ENCODE results near the gene TPRG1. TPM values are rescaled to one million over a fixed set of nuclear protein-coding genes. Genes with fewer than 3 reads are reported as not detected.
"Not testable (repeated sequence)": the region's sequence is repeated elsewhere in the genome, so short reads cannot be mapped to it uniquely, and the experiment has no call there.

Gene TPRG1
- total RNA-seq, 1 experiment from 2014 or later, result 0.35 TPM

- peak; percentile 86 for DNase-seq (ENCODE audit: low spot score)
Measured at GRCh38 chr3:189316296-189317019, 144.7 kb downstream of the TPRG1 start.

GRCh38 chr3:189317911-189318310 lies 146.1 kb downstream of the TPRG1 start:
- no peak for DNase-seq (ENCODE audit: low spot score)

GRCh38 chr3:189320511-189320910 lies 148.7 kb downstream of the TPRG1 start:
- no peak for DNase-seq (ENCODE audit: low spot score)

- no peak for DNase-seq (ENCODE audit: low spot score)
Measured at GRCh38 chr3:189322339-189322738, 150.6 kb downstream of the TPRG1 start.

GRCh38 chr3:189324538-189325138 lies 152.9 kb downstream of the TPRG1 start:
- peak; percentile 100 for DNase-seq (ENCODE audit: low spot score)

GRCh38 chr3:189325454-189325853 lies 153.7 kb downstream of the TPRG1 start:
- DNase-seq (ENCODE audit: low spot score), result no peak

GRCh38 chr3:189329630-189330029 lies 157.9 kb downstream of the TPRG1 start:
- DNase-seq (ENCODE audit: low spot score), result not testable (repeated sequence)

GRCh38 chr3:189330066-189330465 lies 158.3 kb downstream of the TPRG1 start:
- DNase-seq (ENCODE audit: low spot score), result no peak

GRCh38 chr3:189331002-189331418 lies 159.2 kb downstream of the TPRG1 start:
- no peak for DNase-seq (ENCODE audit: low spot score)

GRCh38 chr3:189334064-189334920 lies 162.5 kb downstream of the TPRG1 start:
- DNase-seq (ENCODE audit: low spot score), result peak; percentile 38

- DNase-seq (ENCODE audit: low spot score), result no peak
Measured at GRCh38 chr3:189337673-189338091, 165.9 kb downstream of the TPRG1 start.

GRCh38 chr3:189338366-189338765 lies 166.6 kb downstream of the TPRG1 start:
- no peak for DNase-seq (ENCODE audit: low spot score)

- DNase-seq (ENCODE audit: low spot score), result no peak
Measured at GRCh38 chr3:189339996-189340395, 168.2 kb downstream of the TPRG1 start.

GRCh38 chr3:189340680-189341460 lies 169.1 kb downstream of the TPRG1 start:
- DNase-seq (ENCODE audit: low spot score), result peak; percentile 55

GRCh38 chr3:189342811-189343210 lies 171.0 kb downstream of the TPRG1 start:
- DNase-seq (ENCODE audit: low spot score), result no peak

- no peak for DNase-seq (ENCODE audit: low spot score)
Measured at GRCh38 chr3:189344996-189345395, 173.2 kb downstream of the TPRG1 start.

GRCh38 chr3:189349772-189350171 lies 178.0 kb downstream of the TPRG1 start:
- DNase-seq (ENCODE audit: low spot score), result no peak

- DNase-seq (ENCODE audit: low spot score), result no peak
Measured at GRCh38 chr3:189353318-189353965, 181.7 kb downstream of the TPRG1 start.

- no peak for DNase-seq (ENCODE audit: low spot score)
Measured at GRCh38 chr3:189353988-189354889, 182.5 kb downstream of the TPRG1 start.

GRCh38 chr3:189355115-189355480 lies 183.3 kb downstream of the TPRG1 start:
- DNase-seq (ENCODE audit: low spot score), result no peak
